Measurements from ENCODE around the gene KRT23. TPM values are rescaled to one million over a fixed set of nuclear protein-coding genes. Genes with fewer than 3 reads are reported as not detected.
A peak's percentile ranks its signal among the peaks of the same experiment; 100 is the strongest.

The KRT23 gene
- total and polyA plus RNA-seq, 2 of the 13 experiments (the other 11 are each of a cell fraction or from before 2014, with no cell fraction given) = 24.7 to 51.1 TPM

GRCh38 chr17:40956401-40957254 lies 19.2 kb upstream of the KRT23 start (continued):
- no peak for TF ChIP-seq IRF1 (CRISPR knock-in tag; IDR thresholded peaks at IDR 0.05; ENCODE audit: low read depth)
- no peak for TF ChIP-seq XBP1 (CRISPR knock-in tag; IDR thresholded peaks at IDR 0.05)
- TF ChIP-seq RAD51 (IDR thresholded peaks at IDR 0.05; ENCODE audit: borderline replicate concordance) = no peak
- TF ChIP-seq ZKSCAN5 (CRISPR knock-in tag; IDR thresholded peaks at IDR 0.05) = no peak
- no peak for TF ChIP-seq PLRG1 (conservative IDR thresholded peaks at IDR 0.05)
- TF ChIP-seq DPF2 (CRISPR knock-in tag; IDR thresholded peaks at IDR 0.05; ENCODE audit: borderline replicate concordance, low read depth) = peak; percentile 100
- TF ChIP-seq ZNF205 (CRISPR knock-in tag; IDR thresholded peaks at IDR 0.05) = peak; percentile 97
- peak; percentile 60; the same call in 1 of the 2 replicates for TF ChIP-seq ZNF275 (CRISPR knock-in tag; IDR thresholded peaks at IDR 0.05; ENCODE audit: borderline replicate concordance)
- TF ChIP-seq NPAS2 (CRISPR knock-in tag; IDR thresholded peaks at IDR 0.05; ENCODE audit: borderline replicate concordance) = no peak
- TF ChIP-seq DMAP1 (CRISPR knock-in tag; IDR thresholded peaks at IDR 0.05) = peak; percentile 70; the same call in 1 of the 2 replicates
- TF ChIP-seq ZBTB37 (CRISPR knock-in tag; IDR thresholded peaks at IDR 0.05) = no peak
- TF ChIP-seq CHD2 (IDR thresholded peaks at IDR 0.05; ENCODE audit: low read depth, low read length) = no peak
- TF ChIP-seq HNF4G (IDR thresholded peaks at IDR 0.05; ENCODE audit: borderline replicate concordance, low read depth, low read length) = peak; percentile 83
- peak; percentile 71; the same call in 1 of the 2 replicates for TF ChIP-seq HNF4G (CRISPR knock-in tag; IDR thresholded peaks at IDR 0.05; ENCODE audit: borderline replicate concordance, low read depth)
- peak; percentile 85 for TF ChIP-seq ETV6 (CRISPR knock-in tag; conservative IDR thresholded peaks at IDR 0.05)
- 0 out of 2 replicates have a peak, but pooled peaks have one; percentile 46 for TF ChIP-seq ZBTB26 (CRISPR knock-in tag; IDR thresholded peaks at IDR 0.05; ENCODE audit: borderline replicate concordance)
- peak; percentile 95 for TF ChIP-seq JUND (CRISPR knock-in tag; IDR thresholded peaks at IDR 0.05)
- 0 out of 2 replicates have a peak, but pooled peaks have one; percentile 91 for TF ChIP-seq WIZ (CRISPR knock-in tag; IDR thresholded peaks at IDR 0.05)
- no peak for TF ChIP-seq ZNF354B (CRISPR knock-in tag; IDR thresholded peaks at IDR 0.05)
- peak; percentile 99 for TF ChIP-seq THRA (CRISPR knock-in tag; IDR thresholded peaks at IDR 0.05; ENCODE audit: borderline replicate concordance)
- TF ChIP-seq XRCC5 (optimal IDR thresholded peaks at IDR 0.05; ENCODE audit: low read length) = no peak
- TF ChIP-seq MED1 (CRISPR knock-in tag; IDR thresholded peaks at IDR 0.05) = peak; percentile 100
- peak; percentile 64; the same call in 1 of the 2 replicates for TF ChIP-seq TRIM24 (CRISPR knock-in tag; IDR thresholded peaks at IDR 0.05)
- TF ChIP-seq KLF15 (CRISPR knock-in tag; IDR thresholded peaks at IDR 0.05; ENCODE audit: borderline replicate concordance) = no peak
- peak; percentile 97 for TF ChIP-seq MED8 (CRISPR knock-in tag; IDR thresholded peaks at IDR 0.05; ENCODE audit: insufficient replicate concordance)
